HG02678 (cell line): ENCODE results near the gene CIAO3.
"Not testable (repeated sequence)": the region's sequence is repeated elsewhere in the genome, so short reads cannot be mapped to it uniquely, and the experiment has no call there.

ENCODE experiments used
- ATAC-seq: cut with Tn5 transposase; IDR thresholded peaks from one replicate; pipeline ENCODE4 v1.9.1; 2021; ENCODE audit warnings: mild to moderate bottlenecking, moderate library complexity; ENCODE audit not compliant: unreplicated experiment

Gene CIAO3

DNA sequence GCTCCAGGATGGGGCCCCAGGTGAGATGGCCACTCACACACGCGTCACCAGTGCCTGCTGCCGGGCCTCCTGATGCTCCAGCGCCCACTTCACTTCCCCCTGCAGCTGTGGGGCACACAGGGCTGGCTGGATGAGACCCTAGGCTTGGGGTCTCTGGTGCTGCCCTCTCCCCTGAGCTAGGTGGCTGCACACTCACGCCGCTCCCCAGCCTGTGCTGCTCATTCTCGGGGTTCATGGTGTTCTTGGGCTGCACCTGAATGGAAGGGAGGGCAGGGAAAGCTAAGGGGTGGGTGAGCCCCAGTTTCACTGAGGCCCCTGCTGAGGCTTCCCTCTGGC is 15.8 kb downstream of the CIAO3 start:
- no peak for ATAC-seq

DNA sequence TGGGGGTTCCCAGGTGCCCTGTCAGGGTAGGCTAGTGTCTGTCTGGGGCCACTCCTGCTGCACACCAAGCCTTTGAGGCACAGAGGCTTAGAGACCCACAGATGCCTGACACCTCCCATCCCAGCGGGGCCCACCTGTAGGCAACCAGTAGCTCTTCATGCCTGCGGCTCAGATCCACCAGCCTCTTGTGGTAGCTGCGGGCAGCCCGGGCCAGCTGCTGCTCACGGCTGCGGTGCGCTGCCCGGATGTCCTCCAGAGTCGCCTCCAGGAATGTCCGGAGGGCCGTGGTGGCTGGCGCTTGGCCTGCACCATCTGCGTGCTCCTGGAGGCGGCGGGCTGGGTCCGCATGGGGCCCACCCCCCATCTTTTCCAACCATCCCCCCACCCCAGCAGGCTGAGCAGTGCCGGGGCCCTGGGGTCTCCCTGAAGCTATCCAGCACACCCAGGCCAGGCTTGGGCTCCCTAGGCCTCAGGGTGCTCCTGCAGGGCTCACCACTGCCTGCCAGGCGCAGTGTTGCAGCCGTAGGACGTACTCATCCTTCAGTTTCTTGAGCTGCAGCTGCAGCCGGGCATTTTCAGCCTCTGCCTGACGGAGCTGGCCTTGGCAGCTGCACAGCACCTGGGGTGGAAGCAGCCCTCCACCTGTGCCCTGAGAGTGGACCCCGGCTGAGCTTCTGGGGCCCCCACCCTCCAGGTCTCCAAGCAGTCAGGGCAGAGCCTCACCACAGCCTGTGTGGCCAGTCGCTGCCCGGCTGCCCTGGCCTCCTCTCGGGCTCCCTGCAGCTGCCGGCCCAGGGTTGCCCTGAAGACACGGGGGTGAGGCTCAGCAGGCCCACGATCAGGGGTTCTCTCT is 16.4 kb downstream of the CIAO3 start:
- no peak for ATAC-seq

DNA sequence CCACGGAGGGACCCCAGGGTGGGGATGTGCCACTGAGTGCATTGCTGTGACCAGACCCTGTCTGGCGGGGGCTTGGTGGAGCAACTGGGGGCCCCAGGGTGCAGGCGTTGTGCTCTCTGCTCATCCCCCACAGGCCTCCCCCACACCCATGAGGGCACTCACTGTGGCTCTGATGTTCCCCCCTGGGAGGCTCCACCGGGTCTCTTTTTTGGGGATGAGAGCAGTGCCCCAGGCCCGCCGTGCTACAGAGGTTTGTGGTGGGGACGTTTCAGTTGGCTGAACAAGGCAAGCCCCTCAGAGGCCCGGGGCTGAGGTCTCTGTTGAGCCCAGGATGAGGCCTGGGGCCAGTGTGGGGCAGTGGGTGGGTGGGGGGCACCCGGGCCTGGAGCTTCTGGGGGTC is 17.1 kb downstream of the CIAO3 start:
- ATAC-seq = no peak

DNA sequence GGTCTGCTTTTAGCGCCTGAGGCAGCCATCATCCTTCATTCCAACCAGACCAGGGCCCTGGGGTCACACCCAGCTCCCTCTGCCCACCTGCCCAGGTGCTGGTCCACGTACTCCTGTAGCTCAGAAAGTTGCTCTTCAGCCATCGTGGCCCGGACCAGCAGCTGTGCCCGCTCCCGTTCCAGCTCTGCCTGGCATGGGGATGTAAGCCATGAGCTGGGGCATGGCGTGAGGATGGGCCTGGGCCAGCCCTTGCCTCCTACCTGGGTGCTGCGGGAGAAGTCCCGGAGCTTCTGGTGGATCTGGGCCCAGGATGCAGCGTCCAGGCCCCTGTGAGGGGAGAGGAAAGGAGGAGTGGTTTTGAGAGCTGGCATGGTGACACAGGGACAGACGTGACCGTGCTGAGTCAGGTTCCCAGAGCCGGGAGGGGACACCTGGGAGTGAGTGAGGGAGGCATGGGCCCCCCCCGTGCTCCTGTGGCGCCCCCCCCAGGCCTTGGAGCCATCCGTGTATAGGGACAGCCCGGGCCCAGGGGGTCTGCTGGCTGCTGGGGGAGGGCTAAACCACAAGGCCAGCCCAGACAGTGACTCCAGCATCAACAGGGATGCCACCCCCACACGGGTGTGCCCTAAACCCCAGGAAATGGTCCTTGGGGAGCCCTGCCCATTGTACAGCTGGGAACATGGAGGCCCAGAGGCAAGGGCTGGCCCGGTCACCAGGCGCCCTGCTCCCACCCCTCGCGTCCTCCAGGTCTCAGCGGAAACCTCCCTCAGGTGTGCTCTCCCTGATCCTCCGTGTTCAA is 17.8 kb downstream of the CIAO3 start:
- no peak for ATAC-seq

DNA sequence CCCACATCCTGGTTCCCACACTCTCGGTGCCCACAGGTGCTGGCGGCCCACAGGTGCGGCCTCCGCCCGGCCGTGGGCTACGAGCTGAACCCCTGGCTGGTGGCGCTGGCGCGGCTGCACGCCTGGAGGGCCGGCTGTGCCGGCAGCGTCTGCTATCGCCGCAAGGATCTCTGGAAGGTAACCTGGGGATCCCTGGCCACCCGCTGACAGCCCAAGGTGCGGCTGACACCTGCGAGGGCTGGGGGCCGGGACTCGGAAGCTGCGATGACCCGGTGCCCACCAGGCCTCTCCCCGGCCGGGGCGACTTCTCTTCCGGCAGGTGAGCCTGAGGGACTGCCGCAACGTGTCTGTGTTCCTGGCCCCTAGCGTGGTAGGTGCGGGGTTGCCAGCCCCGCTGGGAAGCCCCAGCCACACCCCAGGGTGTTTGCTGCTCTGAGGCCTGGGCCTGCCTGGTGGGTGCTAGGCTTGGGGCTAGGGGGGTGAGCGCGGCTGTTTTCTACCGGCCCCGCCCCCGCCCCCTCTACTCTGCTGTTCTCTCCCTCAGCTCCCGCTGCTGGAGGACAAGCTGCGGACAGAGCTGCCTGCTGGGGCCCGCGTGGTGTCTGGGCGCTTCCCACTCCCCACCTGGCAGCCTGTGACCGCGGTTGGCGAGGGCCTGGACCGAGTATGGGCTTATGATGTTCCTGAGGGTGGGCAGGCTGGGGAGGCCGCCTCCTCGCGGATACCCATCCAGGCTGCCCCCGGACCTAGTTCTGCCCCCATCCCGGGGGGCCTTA is 18.8 kb downstream of the CIAO3 start:
- ATAC-seq = no peak

DNA sequence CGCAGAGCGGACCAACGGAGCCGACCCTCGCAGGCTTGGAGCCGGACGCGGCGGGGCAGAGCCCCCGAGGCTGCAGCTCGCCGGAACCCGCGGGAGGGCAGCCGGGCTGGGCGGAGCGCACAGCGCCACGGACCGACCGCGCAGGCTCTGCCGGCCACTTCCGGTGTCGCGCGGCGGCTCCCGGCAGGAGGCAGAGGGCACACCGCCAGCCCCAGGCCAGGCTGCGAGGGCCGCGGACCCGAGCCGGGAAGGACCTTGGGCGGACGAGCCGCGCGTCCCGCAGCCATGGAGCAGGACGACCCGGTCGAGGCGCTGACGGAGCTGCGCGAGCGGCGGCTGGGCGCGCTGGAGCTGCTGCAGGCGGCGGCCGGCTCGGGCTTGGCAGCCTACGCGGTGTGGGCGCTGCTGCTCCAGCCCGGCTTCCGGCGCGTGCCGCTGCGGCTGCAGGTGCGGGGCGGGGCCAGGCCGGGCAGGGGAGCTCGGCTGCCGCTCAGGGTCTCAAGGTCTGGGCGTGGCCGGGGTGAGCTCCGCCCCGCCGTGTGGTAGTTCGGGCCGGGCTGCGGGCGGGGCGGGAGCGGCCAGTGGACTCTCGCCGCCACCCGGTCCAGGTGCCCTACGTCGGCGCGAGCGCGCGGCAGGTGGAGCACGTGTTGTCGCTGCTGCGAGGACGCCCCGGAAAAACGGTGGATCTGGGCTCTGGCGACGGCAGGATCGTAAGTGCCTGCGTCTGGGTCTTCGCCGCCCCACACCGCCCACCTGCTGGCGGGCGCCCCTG is 19.6 kb downstream of the CIAO3 start, which contains the start of gene ANTKMT:
TSS of gene ANTKMT (plus strand) at position 157 of the 775 bp plus-strand sequence. CDS start at position 286, 129 bp downstream.
- ATAC-seq = peak; percentile 76

GRCh38 chr16:720447-720989 is 20.3 kb downstream of the CIAO3 start:
- peak; percentile 22 for ATAC-seq

- no peak for ATAC-seq
Measured at GRCh38 chr16:719815-720446, 20.9 kb downstream of the CIAO3 start.

DNA sequence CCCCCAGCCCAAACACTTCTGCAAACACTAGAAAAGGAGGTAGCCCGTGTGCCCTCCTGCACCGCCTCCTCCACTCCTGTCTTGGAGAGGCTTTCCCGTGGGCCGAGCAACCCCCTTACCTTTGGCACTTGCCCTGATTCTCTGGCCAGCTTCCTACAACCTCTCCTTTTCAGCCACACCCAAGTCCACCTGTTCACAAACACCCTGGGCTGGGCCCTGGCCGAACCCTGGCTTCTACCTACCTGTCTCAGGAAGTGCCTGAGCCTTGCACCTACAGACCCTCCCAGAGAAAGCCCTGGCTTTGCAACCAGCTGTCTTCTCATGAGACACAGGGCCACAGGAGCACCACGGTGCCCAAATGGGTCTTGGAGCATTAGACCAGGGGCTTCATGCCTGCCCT is 21.9 kb downstream of the CIAO3 start:
- ATAC-seq = no peak

DNA sequence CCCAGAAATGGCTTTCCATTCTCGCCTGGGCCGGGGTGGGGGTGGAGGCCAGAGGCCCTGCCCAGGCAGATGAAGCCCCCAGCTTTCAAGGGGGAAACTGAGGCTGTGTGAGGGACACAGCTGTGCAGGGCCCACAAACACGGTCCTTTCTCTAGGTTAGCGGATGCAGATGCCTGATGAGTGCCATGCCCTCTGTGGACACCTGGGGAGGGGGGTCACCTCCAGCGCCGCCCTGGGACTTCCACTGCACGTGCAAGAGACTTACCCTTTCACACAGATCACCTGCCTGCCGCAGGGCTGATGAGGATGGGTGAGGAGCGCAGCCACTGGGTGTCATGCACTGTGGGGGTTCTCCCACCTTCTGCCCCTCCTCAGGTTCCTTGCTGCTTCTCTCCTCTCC is 22.4 kb downstream of the CIAO3 start:
- ATAC-seq = no peak

DNA sequence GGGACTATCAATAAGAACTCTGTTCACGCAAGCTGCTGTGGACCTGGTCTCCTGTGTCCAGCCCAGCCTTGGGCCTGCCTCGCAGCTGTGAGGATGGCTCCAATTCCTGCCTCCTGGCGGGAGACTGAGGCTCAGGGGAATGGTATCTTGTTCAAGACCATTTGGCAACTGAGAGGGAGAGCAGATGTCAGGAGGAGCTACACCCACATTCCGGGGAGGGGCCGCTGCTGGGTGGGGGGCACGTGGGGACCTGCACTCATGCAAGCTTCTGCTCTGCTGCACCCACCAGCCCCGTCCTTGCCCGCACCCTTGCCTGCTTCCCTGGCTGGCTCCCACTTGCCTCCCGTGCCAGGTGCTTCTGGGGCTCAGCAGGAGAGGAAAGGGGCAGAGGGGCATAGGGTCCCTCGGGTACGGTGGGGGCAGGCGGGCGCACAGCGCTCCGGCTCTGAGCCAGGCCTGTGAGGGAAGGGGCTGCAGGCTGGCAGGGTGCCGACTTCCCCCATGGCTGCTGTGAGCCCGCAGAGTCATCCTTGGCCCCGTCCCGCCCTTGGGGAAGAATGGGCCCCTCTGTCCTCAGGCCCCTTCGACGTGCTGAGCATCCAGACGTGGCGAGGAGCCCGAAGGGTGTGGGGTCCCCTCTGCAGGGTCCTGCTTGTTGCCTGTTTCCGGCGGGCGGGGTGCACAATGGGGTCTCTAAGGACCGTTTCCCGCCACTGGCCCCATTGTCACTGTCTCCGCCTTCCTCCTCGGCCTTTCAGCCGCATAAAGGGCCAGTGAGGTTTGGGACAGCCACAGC is 23.1 kb downstream of the CIAO3 start:
- no peak for ATAC-seq

- no peak for ATAC-seq
Measured at GRCh38 chr16:716768-717325, 23.9 kb downstream of the CIAO3 start.

- no peak for ATAC-seq
Measured at GRCh38 chr16:716200-716568, 24.6 kb downstream of the CIAO3 start.

- peak; percentile 15 for ATAC-seq
Measured at GRCh38 chr16:715477-716199, 25.2 kb downstream of the CIAO3 start.

DNA sequence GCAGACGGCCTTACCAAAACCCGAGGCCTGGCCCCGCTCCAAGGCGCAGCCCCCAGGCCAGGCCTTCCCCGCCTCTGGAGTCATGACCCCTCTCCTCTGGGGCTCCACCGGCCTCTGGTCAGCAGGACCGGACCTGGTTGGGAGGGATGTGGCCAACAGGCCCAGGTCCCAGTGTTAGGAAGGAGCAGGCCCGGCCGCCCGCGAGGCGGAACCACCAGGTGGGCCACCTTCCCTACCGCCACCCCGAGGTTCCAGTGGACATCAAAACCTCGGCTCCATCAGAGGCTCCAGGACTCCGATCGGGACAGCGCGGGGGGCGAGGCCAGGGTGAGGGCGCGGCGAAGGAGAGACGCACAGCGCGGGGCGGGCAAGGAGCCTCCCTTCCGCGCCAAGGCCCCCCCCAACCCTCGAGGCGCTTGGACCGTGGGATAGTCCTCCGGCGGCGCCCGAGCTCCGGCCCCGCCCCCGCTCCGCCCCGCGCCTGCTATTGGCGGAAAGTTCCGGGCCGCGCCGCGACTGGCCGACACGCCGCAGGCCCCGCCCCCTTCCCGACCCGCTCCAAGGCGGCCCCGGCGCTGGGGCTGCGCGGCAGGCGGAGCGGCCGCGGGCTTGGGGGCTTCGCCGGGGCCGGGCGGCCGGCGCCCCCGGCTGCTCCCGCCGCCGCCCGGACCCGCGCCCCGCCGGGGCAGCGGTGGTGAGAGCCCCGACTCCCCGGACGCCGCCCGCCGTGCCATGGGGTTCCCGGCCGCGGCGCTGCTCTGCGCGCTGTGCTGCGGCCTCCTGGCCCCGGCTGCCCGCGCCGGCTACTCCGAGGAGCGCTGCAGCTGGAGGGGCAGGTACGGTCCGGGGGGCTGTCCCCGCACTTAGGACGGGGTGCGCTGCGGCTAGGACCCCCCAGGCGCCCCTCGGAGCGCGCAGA is 26.0 kb downstream of the CIAO3 start, which contains the start of gene METRN:
TSS of gene METRN (plus strand) at position 561 of the 919 bp plus-strand sequence. CDS start at position 733, 172 bp downstream.
- ATAC-seq = peak; percentile 84

DNA sequence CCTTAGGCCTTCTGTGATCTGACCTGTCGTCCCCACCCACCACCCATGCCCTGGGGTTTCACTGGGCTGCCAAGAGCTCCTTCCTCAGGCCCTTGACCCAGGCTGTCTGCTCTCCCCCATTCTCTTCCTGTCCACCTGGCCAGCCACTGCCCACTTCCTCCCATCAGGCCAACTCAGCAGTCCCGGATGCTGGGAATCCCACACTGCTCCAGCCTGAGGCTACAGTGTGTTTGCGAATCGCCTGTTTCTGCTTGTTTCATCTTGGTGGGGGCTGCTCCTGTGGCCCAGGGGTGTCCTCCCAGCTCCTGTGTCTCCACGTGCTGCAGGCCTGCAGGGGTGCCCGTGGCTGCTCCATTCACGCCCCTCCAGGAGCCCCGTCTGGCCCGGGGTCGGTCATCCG is 26.7 kb downstream of the CIAO3 start:
- no peak for ATAC-seq

DNA sequence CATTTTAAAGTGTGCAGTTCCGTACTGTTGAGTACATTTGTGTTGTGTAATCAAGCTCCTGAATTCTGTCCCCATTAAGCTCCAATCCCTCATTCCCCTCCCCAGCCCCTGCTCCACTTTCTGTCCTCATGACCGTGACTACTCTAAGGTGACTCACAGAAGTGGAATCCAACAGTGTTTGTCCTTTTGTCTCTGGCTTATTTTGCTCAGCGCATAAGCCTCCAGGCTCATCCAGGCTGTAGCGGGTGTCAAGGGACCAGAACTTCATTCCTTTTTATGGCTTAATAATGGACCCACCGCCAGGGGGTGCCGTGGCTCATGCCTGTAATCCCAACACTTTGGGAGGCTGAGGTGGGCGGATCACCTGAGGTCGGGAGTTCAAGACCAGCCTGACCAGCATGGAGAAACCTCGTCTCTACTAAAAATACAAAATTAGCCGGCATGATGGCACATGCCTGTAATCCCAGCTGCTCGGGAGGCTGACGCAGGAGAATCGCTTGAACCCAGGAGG is 28.0 kb downstream of the CIAO3 start:
- not testable (repeated sequence) for ATAC-seq
